SKM-1 treated with dmso at 0.1 percent for 144 hours (cell line): ENCODE results near the gene RPL12.

Experiments
- DNase-seq: peaks from one replicate; lab custom pipeline; 2025; ENCODE audit not compliant: unreplicated experiment; lab: John Stamatoyannopoulos, UW

RPL12 gene

DNA sequence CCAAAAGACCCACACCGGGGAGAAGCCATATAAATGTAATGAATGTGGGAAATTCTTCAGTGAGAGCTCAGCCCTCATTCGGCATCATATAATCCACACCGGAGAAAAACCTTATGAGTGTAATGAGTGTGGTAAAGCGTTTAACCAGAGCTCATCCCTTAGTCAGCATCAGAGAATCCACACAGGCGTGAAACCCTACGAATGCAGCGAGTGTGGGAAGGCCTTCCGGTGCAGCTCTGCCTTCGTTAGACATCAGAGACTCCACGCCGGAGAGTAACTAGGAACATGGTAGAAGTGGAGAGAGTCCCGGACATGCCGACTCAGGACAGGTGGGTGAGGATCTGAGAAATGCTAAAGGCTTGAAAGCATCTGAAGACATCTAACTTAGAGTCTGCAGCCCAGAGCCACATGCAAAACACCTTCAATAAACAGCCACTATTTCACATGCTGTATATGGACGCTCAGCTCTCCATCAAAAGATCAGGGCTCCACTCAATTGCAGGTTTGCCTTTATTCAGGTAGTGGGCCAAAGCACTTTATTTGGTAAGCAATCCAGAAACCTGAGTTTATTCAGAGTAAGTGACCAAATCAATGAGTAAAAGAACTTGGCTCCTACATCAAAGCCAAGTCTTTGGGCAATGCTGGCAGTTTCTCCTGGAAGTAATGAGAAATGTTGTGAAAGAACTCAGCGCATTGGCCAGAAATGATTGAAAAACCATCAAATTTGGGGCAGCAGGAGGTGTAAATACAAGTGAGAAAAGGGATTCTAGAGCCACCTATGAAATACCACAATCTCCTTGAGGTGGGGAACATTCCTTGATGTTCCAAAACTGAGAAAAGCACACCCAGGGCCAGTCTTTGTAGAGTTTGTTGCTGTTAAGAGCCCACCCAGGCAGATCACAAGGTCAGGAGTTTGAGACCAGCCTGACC is 6.0 kb downstream of the RPL12 start:
- no peak for DNase-seq

DNA sequence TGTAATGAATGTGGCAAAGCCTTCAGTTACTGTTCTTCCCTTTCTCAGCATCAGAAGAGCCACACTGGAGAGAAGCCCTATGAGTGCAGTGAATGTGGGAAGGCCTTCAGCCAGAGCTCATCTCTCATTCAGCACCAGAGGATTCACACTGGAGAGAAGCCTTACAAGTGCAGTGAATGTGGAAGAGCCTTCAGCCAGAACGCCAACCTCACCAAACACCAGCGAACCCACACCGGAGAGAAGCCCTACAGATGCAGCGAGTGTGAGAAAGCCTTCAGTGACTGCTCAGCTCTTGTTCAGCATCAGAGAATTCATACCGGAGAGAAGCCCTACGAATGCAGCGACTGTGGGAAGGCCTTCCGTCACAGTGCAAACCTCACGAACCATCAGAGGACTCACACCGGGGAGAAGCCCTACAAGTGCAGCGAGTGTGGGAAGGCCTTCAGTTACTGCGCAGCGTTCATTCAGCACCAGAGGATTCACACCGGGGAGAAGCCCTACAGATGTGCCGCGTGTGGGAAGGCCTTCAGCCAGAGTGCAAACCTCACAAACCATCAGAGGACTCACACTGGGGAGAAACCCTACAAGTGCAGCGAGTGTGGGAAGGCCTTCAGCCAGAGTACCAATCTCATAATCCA is 6.8 kb downstream of the RPL12 start:
- DNase-seq: no peak

DNA sequence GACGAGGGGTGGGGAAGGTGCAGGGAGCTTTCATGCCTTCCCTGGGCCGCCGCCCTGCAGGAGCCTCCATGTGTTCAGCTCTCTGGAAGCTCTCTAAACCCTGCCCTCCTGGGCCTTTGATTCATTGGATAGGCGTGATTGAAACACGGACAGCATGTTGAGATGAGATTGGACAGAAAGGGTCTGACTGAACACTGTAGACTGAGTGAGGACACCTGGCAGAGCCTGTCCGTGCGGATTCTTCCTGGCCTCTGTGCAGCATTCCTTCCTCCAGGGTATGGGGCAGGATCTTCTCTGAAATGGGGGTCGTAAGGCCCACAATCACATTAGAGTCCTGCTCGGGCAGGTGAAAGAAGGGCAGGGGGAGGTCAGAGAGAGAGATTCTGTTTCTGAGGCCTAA is 12.8 kb downstream of the RPL12 start:
- DNase-seq: no peak

DNA sequence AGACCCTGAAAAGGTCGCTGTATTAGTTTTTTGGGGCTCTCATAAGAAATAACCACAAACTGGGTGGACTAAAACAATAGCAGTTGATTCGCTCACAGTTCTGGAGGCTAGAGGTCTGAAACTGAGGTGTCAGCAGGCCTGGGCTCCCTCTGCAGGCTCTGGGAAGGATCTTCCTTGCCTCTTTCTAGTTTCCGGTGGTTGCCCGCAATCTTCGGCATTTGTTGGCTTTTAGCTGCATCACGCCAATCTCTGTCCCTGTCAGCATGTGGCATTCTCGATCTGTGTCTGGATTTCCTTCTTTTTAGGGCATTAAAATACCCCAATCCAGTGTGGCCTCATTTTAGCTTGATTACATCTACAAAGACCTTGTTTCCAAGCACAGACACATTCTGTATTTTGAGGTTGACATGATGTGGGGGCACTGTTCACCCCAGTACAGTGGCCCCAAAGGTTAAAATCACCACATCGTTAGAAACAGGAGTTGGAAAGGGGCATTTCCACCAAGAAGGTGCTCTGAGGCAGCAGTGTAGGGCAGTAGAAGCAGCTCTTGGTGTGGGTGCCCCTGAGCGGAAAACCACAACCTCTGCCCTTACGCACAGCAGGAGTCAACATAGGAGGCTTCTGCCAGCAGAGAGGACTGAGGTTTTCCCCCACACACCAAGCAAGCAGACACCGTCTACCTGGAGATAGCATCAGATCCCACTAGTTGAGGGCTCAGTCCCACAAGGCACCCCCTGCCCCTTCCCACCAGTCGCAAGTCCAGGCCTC is 13.5 kb downstream of the RPL12 start:
- no peak for DNase-seq

DNA sequence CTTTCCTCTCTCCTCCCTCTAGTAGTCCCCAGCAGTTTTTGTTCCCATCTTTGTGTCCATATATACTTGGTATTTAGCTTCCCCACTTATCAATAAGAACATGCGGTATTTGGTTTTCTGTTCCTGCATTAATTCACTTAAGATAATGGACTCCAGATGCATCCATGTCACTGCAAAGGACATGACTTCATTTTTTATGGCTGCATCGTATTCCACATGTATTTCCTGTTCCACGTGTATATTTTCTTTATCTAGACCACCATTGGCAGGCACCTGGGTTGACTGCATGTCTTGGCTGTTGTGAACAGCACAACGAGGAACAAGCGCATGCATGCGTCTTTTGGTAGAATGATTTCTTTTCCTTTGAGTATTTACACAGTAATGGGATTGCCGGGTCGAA is 20.8 kb downstream of the RPL12 start:
- no peak for DNase-seq

DNA sequence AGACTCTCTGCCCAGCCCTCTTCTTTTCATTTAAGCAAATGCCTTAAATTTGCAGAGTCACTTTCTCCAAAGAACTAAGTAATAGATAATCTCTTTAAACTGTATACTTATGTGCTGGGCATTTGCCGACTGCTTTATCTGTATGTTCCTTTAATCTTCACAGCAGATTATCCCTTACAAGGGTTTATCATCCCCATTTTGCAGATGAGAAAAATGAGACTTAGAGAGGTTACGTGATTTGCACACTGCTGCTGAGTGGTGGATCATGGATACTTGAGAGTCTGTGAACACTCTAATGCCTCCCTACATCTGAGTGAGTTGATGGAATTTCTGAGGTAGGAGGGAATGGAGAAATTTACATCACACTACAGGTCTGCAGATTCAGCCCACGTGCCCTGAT is 22.9 kb downstream of the RPL12 start:
- DNase-seq: no peak

DNA sequence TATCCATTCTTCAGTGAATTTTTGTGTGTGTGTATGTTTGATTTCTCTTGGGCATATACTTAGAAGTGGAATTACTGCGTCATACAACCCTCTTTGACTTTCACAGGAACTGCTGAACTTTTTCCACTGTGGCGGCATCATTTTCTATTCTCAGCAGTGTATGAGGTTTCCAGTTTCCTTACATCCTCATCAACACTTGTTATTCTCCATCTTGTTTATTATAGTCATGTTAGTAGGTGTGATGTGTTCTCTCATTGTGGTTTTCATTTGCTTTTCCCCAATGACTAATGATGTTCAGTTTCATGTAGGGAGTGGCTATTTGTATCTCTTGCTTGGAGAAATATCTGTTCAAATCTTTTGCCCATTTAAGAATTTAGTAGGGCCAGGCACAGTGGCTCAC is 24.4 kb downstream of the RPL12 start:
- DNase-seq: no peak

DNA sequence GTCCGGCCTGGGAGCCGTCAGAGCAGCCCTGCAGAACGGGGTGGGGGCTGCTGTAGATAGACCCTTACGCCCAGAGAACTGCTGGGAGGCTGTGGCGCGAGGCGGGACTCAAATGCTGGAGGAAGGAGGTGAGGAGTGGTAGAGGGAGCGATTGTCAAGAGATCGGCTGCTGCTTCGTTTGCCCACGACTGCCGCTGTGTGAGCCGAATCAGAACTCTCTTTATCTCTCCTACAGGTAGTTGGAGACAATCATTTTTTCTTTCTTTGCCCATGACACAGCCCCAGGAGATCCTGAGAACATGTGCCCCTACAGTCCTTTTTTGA is 26.6 kb downstream of the RPL12 start:
- no peak for DNase-seq

DNA sequence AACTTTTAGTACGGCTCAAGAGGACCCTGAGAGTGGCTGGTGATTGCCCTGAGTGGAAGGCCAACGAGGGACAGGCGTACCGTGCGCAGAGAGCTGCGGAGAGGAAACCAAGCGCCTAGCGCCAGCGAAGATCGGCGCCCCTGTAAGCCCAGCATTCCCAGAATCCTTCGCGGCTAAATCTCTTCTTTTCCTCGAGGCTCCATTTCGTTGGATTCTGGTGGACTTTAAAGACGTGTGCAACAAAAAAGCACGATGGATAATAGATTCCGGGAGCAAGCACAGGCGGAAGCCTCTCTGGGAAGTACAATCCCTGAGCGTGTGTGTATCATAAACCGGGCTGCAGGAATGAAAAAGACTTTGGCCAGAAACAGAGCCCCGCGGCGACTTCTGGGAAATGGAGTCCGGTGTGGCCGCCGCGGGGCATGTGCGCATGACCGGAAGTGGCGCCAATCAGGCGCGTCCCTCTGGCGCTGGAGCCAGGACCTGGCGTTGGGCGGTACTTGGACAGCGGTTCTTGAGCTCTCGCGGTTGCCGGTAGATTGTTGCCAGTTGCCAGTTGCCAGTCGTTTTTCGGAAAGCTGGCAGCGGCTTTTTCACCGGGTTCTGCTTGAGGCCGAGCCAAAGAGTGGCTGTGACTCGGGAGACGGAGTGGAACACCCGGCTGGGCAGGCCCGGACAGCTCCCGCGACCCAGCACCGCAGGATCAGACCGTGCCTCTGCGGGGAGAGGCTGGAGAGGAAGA is 27.1 kb downstream of the RPL12 start, which contains the start of gene ZNF79:
Gene ZNF79, plus strand, starts transcription at position 449 of the 742 bp plus-strand sequence. CDS start 406 bp downstream, outside the sequence.
- peak; percentile 79 for DNase-seq

DNA sequence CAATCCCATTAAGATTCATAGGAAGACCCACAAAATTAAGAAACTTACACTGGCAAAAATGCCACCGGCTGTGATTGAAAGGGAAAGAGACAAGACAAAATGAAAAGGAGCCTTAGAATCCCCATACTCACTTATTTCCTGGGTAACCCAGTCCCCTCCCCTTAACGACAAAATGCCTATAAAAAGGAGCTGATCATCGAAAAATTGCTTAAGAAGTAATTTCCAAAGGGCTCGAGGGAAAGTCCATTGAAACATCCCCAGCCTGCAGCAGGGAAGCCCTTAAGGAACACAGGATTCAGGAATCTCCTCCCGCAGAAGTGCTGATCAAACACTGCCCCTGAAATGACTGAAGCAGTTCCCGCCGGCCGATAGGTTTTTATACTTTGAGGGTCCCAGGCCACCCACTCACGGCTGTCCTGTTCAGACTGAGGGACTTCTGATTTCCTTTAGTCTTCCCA is 27.7 kb downstream of the RPL12 start:
- DNase-seq: no peak

DNA sequence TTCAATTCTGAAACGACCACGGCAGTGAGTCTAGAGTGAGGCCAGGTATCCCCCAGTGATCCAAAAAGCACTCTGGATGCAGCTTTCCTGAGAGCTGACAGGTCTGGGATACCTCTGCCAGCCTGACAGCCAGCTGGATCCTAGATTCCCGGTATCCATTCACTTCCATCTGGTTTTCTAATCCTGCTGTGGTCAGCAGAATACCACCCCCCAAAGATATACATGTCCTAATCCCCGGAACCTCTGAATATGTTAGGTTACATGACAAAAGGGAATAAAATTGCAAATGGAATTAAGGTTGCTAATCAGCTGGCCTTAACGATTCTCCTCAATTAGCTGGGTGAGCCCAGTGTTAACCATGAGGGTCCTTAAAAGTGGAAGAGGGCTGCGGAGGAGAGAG is 28.4 kb downstream of the RPL12 start:
- no peak for DNase-seq

DNA sequence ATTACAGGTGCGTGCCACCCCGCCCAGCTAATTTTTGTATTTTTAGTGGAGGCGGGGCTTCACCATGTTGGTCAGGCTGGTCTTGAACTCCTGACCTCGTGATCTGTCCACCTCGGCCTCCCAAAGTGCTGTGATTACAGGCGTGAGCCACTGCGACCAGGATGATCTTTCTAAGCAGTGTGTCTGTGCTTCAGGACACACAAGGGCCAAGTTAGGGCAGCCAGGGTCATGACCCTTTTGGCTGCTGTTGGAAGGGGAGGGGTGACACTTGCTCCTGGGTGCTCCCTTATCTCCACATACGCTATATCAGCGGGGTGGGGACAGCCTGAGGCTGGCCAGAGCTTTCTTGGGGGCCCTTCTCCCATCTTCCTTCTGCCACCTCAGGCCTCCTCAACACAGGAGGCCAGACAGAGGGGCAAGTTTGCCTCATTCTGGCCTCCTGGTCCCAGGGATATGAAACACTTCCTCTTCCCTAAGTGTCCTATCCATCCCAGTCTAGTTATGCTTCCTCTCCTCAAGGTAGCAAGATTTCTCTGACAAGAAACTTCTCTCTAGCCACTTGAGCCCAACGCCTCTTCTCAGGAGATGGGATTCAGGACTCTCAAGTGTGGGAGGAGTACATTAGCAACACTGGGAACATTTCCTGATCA is 28.9 kb downstream of the RPL12 start:
- no peak for DNase-seq

DNA sequence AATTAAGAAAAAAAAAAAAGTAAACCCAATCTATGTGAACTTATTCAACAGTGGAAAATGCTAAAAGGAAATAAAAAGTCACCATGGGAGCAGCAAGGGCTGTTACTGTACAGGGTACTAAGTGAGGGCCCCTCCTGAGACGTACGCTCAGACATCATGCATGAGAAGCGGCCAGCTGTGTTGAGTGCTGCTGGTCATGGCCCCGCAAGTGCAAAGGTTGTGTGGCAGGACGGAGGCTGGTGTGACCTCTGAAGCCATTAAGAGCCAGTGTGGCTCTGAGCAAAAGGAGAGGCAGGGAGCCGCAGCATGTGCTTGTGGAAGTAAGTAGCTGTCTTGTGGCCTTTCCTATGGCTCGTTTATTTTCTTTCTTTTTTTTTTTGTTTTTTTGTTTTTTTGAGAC is 30.1 kb downstream of the RPL12 start:
- no peak for DNase-seq

DNA sequence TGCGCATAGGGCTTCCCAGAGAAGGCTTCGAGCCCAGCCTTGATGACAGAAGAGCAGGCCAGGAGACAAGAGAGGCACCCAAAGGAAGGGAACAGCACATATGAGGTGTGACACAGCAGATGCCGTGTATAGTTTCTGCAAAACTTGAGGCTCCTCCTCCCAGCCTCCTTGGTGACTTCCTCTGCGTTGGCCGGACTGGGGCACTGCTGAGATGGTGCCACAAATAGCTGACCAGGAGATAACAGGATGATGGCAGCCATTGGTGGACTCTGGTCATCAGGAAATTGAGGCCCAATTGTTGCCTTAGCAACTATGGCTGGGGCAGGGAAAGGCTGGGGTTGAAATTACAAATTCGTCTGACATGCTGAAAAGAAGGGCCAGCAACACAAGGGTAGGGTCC is 31.9 kb downstream of the RPL12 start:
- no peak for DNase-seq

DNA sequence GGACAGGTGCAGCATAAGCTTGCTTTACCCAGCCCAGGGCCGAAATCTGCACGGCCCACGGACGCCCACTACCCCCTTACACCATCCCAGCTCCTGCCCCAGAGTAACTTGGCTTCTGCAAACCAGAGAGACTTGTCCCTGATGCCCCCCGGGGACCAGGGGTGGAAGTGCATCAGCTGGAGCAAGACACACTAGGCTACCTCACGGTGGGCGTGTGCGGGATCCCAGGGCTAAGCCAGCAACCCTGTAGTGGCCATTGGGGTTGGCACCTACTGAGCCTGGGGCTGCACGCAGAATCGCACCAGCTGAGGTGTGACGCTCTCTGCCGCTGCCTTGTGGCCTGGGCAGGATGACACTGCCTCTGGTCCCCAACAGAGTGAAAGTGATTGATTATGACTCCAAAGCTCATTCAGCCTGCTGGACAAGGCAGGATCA is 33.2 kb downstream of the RPL12 start:
- DNase-seq: peak; percentile 36

DNA sequence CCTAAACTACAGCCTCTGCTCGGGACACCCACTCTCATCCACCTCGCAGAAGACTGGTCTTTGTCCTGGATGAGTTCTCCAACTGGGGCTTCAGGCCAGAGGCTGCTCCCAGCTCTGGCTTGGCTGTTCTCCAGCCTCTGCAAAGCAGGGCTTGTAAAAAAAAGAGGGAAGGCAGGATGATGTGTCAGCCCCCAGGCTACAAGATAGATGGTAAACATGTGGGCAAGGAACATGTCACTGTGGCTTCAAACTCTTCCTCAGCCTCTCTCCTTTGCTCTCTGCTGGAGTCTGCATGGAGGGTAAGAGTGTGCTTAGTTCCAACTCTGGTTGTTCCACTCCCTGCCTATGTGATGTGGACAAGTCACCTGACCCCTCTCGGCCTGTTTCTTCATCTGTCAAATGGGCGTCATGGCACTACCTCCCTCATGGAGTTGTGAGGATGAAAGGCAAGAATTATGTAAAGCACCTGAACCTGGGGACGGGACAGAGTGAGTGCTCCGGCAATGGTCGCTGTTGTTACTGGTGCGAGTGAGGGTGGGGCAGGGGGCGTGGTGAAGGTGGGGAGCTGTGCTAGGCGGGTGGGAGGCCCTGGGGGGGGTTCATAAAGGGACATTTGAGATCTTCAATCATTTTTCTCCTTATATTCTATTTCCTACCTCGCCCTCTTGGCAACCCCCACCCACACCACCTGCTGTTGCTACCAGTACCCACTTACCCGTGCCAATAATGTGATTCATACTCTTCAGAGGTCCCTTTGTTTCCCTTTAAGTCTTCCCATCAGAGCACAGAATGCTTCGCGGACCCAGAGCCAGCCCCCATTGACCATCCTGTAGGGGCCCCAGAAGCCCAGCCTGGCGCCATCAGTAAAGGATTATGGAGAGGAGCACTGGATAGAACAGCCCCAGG is 33.8 kb downstream of the RPL12 start:
- DNase-seq: no peak

DNA sequence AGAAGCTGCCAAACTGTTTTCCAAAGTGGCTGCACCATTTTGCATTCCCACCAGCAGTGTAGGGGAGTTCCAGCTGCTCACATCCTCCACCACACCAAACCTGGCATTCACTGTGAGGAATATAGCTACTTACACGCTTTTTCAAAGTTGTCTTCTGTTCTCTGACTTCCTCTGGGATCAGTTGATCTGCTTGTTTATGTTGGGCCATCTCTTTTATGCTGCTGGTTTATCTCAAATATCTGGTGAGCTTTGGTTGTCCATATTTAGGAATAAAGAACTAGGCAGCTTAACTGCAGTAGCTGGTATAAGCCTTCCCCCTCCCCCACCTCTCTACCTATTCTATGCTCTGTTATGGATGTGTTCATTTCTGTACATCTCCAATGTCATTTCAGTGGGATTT is 35.5 kb downstream of the RPL12 start:
- DNase-seq: no peak

DNA sequence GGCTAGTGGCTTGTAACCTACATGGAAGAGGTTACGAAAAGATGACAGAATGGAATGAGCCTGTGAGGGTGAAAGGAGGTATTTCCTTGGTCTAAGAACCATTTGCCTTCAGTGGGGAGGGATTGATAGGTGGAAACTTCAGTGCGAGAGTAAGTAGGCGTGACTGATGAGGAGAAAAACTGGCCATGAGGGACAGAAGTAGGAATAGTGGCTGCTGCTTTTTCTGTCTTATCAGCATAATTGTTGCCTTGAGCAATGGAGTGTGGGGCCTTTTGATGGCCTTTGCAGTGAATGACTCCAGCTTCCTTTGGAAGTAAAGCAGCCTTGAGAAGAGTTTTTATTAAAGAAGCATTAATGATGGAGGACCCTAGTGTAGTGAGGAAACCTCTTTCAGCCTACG is 36.1 kb downstream of the RPL12 start:
- no peak for DNase-seq

DNA sequence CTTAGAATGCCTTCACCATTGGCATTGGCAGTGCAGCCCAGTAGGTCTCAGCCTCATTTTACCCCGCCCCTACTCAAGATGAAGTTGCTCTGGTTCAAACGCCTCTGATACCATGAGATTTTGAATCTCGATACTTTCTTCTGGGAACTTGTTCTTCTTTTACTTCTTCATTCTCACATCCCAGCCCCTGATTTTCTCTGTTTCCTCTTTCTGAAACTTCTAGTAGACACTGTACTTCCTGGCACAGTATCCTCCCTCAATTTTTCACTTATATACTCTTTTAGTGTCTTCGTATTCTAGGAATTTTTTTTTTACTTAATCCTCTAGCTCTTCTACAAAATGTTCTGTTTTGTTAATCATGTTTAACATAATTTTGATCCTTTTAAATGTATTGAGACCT is 40.1 kb downstream of the RPL12 start:
- no peak for DNase-seq

DNA sequence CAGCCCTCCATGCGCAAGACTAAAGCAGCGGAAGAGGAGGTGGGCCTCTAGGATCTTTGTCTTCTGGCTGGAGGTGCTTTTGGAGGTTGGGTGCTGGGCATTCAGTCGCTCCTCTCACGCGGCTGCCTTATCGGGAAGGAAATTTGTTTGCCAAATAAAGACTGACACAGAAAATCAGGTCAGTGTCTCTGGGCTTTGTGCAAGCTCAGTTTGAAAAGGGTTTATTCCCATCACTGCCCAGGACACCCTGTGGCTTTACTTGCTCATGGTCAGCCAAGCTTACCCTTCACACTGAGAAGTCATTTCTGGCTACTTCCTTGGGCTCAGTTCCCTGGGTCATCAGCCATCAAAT is 43.7 kb downstream of the RPL12 start:
- no peak for DNase-seq
